IMR-90 (cell line): ENCODE results near the gene GNAI3. TPM values are rescaled to one million over a fixed set of nuclear protein-coding genes. Genes with fewer than 3 reads are reported as not detected.

ENCODE experiments used
- ATAC-seq: fragments of 200-7000 bp; cut with Tn5 transposase; 2 replicates; pipeline ENCODE4 v1.9.1; 2020; ENCODE audit warnings: low read depth, mild to moderate bottlenecking, moderate library complexity
- BruUV-seq: library from RNA; stranded (reverse); fragments of 400-500 nt; replicated peaks from 2 replicates; lab custom pipeline; 2021; lab: Mats Ljungman, UMichigan
- CTCF ChIA-PET: fragments of 300-600 bp; formaldehyde crosslinking; extraction: SDS; loops from one replicate; lab custom pipeline; 2021; ENCODE audit warnings: antibody characterized with exemption; lab: Yijun Ruan, JAX
- POLR2A ChIA-PET: fragments of 300-600 bp; sonication (Branson Sonifier 250); formaldehyde crosslinking; loops from one replicate; lab custom pipeline; 2022; ENCODE audit warnings: antibody characterized with exemption; ENCODE audit not compliant: unreplicated experiment; lab: Charles Lee
- DNase-seq: peaks from one replicate; pipeline ENCODE4 v3.0.0; 2013
- H2AFZ ChIP-seq: replicated peaks from 2 replicates; pipeline ENCODE3; 2013; ENCODE audit warnings: low read length, mild to moderate bottlenecking; ENCODE audit not compliant: poor library complexity
- H2AK5ac ChIP-seq: 2 replicates; pipeline ENCODE4 v1.6.1; 2013; ENCODE audit warnings: low read depth, low read length, inconsistent platforms
- H2AK9ac ChIP-seq: replicated peaks from 2 replicates; pipeline ENCODE3; 2013; ENCODE audit warnings: mild to moderate bottlenecking, low read depth, low read length, moderate library complexity; ENCODE audit not compliant: poor library complexity
- H2BK120ac ChIP-seq: 2 replicates; pipeline ENCODE4 v1.6.1; 2013; ENCODE audit warnings: low read depth, low read length, inconsistent platforms
- H2BK15ac ChIP-seq: 3 replicates; pipeline ENCODE4 v1.6.1; 2013; ENCODE audit warnings: low read depth, low read length, inconsistent platforms
- H2BK20ac ChIP-seq: 2 replicates; pipeline ENCODE4 v1.6.1; 2013; ENCODE audit warnings: low read depth, mild to moderate bottlenecking, inconsistent platforms, low read length, moderate library complexity
- H2BK5ac ChIP-seq: 2 replicates; pipeline ENCODE4 v1.6.1; 2013; ENCODE audit warnings: mild to moderate bottlenecking, low read depth, low read length, inconsistent platforms; ENCODE audit not compliant: poor library complexity, severe bottlenecking
- H3K14ac ChIP-seq: replicated peaks from 2 replicates; pipeline ENCODE4 v1.6.1; 2013; ENCODE audit warnings: low read depth, low read length, inconsistent platforms
- H3K18ac ChIP-seq: 2 replicates; pipeline ENCODE4 v1.6.1; 2013; ENCODE audit warnings: low read depth, low read length, control low read depth
- H3K23ac ChIP-seq: 2 replicates; pipeline ENCODE4 v1.6.1; 2013; ENCODE audit warnings: low read depth, low read length, inconsistent platforms
- H3K27ac ChIP-seq: 2 replicates; pipeline ENCODE4 v1.5.1; 2013; ENCODE audit warnings: mild to moderate bottlenecking, control low read depth, low read length; ENCODE audit not compliant: insufficient read depth
- H3K27me3 ChIP-seq: 2 replicates; pipeline ENCODE4 v1.6.1; 2013; ENCODE audit warnings: low read length; ENCODE audit not compliant: control insufficient read depth, insufficient read depth
- H3K36me3 ChIP-seq: 2 replicates; pipeline ENCODE4 v1.6.1; 2013; ENCODE audit warnings: low read length, mixed read lengths; ENCODE audit not compliant: control insufficient read depth, insufficient read depth
- H3K4ac ChIP-seq: 2 replicates; pipeline ENCODE4 v1.6.1; 2013; ENCODE audit warnings: low read depth, low read length, inconsistent platforms
- H3K4me1 ChIP-seq: 2 replicates; pipeline ENCODE4 v1.6.1; 2013; ENCODE audit warnings: low read length, mixed read lengths; ENCODE audit not compliant: control insufficient read depth, insufficient read depth
- H3K4me2 ChIP-seq: 2 replicates; pipeline ENCODE4 v1.6.1; 2013; ENCODE audit warnings: low read depth, mild to moderate bottlenecking, control low read depth, low read length, moderate library complexity
- H3K4me3 ChIP-seq: 2 replicates; pipeline ENCODE4 v1.5.1; 2013; ENCODE audit warnings: low read depth, mild to moderate bottlenecking, control low read depth, low read length, moderate library complexity; ENCODE audit not compliant: insufficient read depth
- H3K56ac ChIP-seq: 2 replicates; pipeline ENCODE4 v1.6.1; 2013; ENCODE audit warnings: low read length, inconsistent platforms; ENCODE audit not compliant: insufficient read depth; ENCODE audit errors: extremely low read depth
- H3K79me1 ChIP-seq, 2 experiments: 2 replicates each; pipeline ENCODE4 v1.6.1; 2013; ENCODE audit warnings: low read length in 2 of 2, inconsistent platforms in 1 of 2, low read depth in 1 of 2
- H3K9ac ChIP-seq: 2 replicates; pipeline ENCODE4 v1.6.1; 2013; ENCODE audit warnings: low read depth, low read length, control low read depth
- H3K9me1 ChIP-seq: 2 replicates; pipeline ENCODE4 v1.6.1; 2013; ENCODE audit warnings: low read length, inconsistent platforms; ENCODE audit not compliant: insufficient read depth
- H3K9me3 ChIP-seq: 2 replicates; pipeline ENCODE4 v1.6.1; 2013; ENCODE audit warnings: low read length; ENCODE audit not compliant: control insufficient read depth, insufficient read depth
- H4K20me1 ChIP-seq: 2 replicates; pipeline ENCODE4 v1.6.1; 2013; ENCODE audit warnings: low read length, inconsistent platforms; ENCODE audit not compliant: insufficient read depth
- H4K5ac ChIP-seq: 2 replicates; pipeline ENCODE4 v1.6.1; 2013; ENCODE audit warnings: mild to moderate bottlenecking, low read depth, low read length, control low read depth
- H4K8ac ChIP-seq, 2 experiments: 2 replicates each; pipeline ENCODE4 v1.6.1; 2013; ENCODE audit warnings: low read depth in 2 of 2, low read length in 2 of 2, control low read depth in 1 of 2, inconsistent platforms in 1 of 2
- H4K91ac ChIP-seq: 2 replicates; pipeline ENCODE4 v1.6.1; 2013; ENCODE audit warnings: low read depth, low read length, inconsistent platforms; ENCODE audit not compliant: insufficient read depth
- BHLHE40 ChIP-seq: fragments of 150-350 bp; IDR thresholded peaks from 2 replicates; pipeline ENCODE4 v1.6.1; 2016; ENCODE audit warnings: mild to moderate bottlenecking, low read depth, low read length
- CEBPB ChIP-seq: IDR thresholded peaks from 2 replicates; pipeline ENCODE4 v1.6.1; 2012; ENCODE audit warnings: low read depth, low read length, improper control_type of control experiment
- FOS ChIP-seq: fragments of 150-350 bp; IDR thresholded peaks from 2 replicates; pipeline ENCODE4 v1.6.1; 2016; ENCODE audit warnings: low read depth, low read length
- MAFK ChIP-seq: IDR thresholded peaks from 2 replicates; pipeline ENCODE4 v1.6.1; 2012; ENCODE audit warnings: low read depth, low read length, improper control_type of control experiment
- MAZ ChIP-seq: IDR thresholded peaks from 2 replicates; pipeline ENCODE4 v1.6.1; 2012; ENCODE audit warnings: low read depth, mild to moderate bottlenecking, low read length, improper control_type of control experiment, moderate library complexity, borderline replicate concordance
- NFE2L2 ChIP-seq: fragments of 150-350 bp; IDR thresholded peaks from 2 replicates; pipeline ENCODE4 v1.6.1; 2016; ENCODE audit warnings: low read depth, mild to moderate bottlenecking, low read length
- POLR2A ChIP-seq: IDR thresholded peaks from 2 replicates; pipeline ENCODE4 v1.6.1; 2012; ENCODE audit warnings: mild to moderate bottlenecking, low read depth, low read length
- RCOR1 ChIP-seq: IDR thresholded peaks from 2 replicates; pipeline ENCODE4 v1.6.1; 2012; ENCODE audit warnings: mild to moderate bottlenecking, low read length, improper control_type of control experiment; ENCODE audit not compliant: insufficient replicate concordance
- WGBS, 2 experiments: methylation state at CpG; one replicate each; pipeline versions ENCODE4 v1.1.5 to v1.1.7; 2013; ENCODE audit warnings: missing lambda C conversion rate in 2 of 2; ENCODE audit not compliant: insufficient read length in 1 of 2; ENCODE audit errors: extremely low coverage in 2 of 2; 5-methylcytosine and 5-hydroxymethylcytosine counted together
- dilution Hi-C: fragments of 300-500 bp; cut with HindIII; formaldehyde crosslinking; loops from one replicate; pipeline ENCODE4 v1.14.3; 2018; ENCODE audit warnings: low sequenced_read_pairs; ENCODE audit not compliant: unreplicated experiment
- in situ Hi-C: fragments of 300-500 bp; cut with MboI; formaldehyde crosslinking; loops from 3 replicates; pipeline ENCODE4 v1.14.3; 2019; ENCODE audit warnings: low sequenced_read_pairs, inconsistent platforms, mixed read lengths
- intact Hi-C: fragments of 100-400 bp; cut with micrococcal nuclease; formaldehyde crosslinking; loops from 2 replicates; pipeline ENCODE4 v1.10.0; 2022
- polyA plus RNA-seq, 3 experiments: library from polyadenylated mRNA; depleted of rRNA; stranded (reverse); fragments of >200 nt; gene quantifications; 2 replicates each; pipeline ENCODE4 v1.2.3, GENCODE V29; 2012; ENCODE audit warnings: low replicate concordance in 1 of 3
- total RNA-seq: library from RNA; depleted of rRNA; stranded (reverse); fragments of >200 nt; gene quantifications from 2 replicates; pipeline ENCODE4 v1.2.3, GENCODE V29; 2012
- TF ChIP-seq, protein P1 (sequence below): fragments of 150-350 bp; IDR thresholded peaks from 2 replicates; pipeline ENCODE4 v1.6.1; 2016; ENCODE audit warnings: low read depth, mild to moderate bottlenecking, low read length, moderate library complexity, borderline replicate concordance

Gene GNAI3
- total and polyA plus RNA-seq, 2 of the 4 experiments (the other 2 are of a cell fraction) = 5.9 to 14.9 TPM

DNA sequence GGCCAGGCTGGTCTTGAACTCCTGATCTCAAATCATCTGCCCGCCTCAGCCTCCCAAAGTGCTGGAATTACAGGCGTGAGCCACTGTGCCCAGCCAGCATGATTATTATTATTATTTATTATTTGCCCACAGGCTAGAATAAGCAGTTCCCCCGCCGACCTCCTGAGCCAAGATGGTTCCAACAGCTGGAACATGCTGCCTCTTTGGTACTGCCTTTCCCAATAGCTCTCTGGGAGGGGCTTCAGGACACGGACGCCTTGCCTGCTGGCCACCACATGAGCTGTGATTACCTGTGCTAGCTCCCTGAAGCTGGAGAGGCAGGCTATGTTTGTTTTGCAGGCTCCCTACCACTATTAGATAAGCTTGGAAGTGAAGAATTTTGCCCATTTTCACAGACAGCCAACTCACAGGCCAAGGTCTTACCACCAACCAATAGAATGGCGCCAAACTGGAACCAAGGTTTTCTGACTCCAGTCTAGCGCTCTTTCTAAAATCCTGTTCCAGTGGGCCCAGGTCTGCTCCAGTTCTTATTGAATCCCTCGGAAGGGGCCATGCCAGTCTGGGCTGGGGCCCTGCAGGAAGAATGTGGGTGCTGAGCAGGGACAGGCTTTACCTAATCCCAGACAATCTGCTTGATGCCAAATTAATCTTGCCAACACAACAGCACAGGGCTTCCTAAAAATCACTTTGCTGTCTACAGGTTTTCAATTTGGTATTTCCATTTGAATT is 10.8 kb upstream of the GNAI3 start:
- dilution Hi-C loops = no loop called here
- Histone ChIP-seq H2AFZ (no peak overlapping the region), H2BK20ac (no peak overlapping the region), H3K9me3 (no peaks in the 10 kb centered on the region), H3K9me1 (no peaks in the 10 kb centered on the region; the same call in 1 of the 2 replicates), H3K27ac (no peak overlapping the region), H3K18ac (no peak overlapping the region), H3K4ac (no peak overlapping the region), H4K20me1 (no peaks in the 10 kb centered on the region), H4K8ac (no peak overlapping the region), H2BK120ac (no peak overlapping the region), H2BK15ac (no peak overlapping the region), H3K79me1 (no peaks in the 10 kb centered on the region), H3K23ac (no peak overlapping the region), H3K36me3 (no peaks in the 10 kb centered on the region), H3K14ac (no peak overlapping the region), H3K4me3 (no peak overlapping the region), H4K5ac (no peak overlapping the region), H3K9ac (no peak overlapping the region), H3K4me1 (peaks cover 1% of the 10 kb centered on the region; the same call in 1 of the 2 replicates), H4K91ac (no peak overlapping the region), H3K56ac (no peak overlapping the region), H2BK5ac (no peak overlapping the region), H2AK9ac (no peak overlapping the region), H2AK5ac (no peak overlapping the region), H3K27me3 (peaks cover 23% of the 10 kb centered on the region), H3K4me2 (no peak overlapping the region)
- intact Hi-C loops = no loop called here
- ATAC-seq (no peak), DNase-seq (no peak)
- in situ Hi-C loops = loop anchor here (10.0 kb wide), 1 partner anchor 273 kb away; no protein-coding TSS in a partner anchor
- TF ChIP-seq RCOR1 (no peak), MAFK (no peak), MAZ (no peak), NFE2L2 (no peak), POLR2A (no peak), BHLHE40 (no peak), CEBPB (no peak), FOS (no peak)
- TF ChIP-seq, protein P1, sequence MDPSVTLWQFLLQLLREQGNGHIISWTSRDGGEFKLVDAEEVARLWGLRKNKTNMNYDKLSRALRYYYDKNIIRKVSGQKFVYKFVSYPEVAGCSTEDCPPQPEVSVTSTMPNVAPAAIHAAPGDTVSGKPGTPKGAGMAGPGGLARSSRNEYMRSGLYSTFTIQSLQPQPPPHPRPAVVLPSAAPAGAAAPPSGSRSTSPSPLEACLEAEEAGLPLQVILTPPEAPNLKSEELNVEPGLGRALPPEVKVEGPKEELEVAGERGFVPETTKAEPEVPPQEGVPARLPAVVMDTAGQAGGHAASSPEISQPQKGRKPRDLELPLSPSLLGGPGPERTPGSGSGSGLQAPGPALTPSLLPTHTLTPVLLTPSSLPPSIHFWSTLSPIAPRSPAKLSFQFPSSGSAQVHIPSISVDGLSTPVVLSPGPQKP = no peak
- no TSS peak for BruUV-seq
- WGBS, 2 experiments = 79% methylated on average over 3 of the region's 9 CpGs; no CpG with 5 or more reads in 1 of the 2 experiments
- ChIA-PET CTCF (interaction anchor here (1.0 to 1.1 kb wide), 2 partner anchors 9 to 103 kb away, joined by 3 to 4 read pairs; no protein-coding TSS in a partner anchor), POLR2A (no interaction called here)
